ENCODE measurements around the gene RTN4RL2.

RTN4RL2 gene

DNA sequence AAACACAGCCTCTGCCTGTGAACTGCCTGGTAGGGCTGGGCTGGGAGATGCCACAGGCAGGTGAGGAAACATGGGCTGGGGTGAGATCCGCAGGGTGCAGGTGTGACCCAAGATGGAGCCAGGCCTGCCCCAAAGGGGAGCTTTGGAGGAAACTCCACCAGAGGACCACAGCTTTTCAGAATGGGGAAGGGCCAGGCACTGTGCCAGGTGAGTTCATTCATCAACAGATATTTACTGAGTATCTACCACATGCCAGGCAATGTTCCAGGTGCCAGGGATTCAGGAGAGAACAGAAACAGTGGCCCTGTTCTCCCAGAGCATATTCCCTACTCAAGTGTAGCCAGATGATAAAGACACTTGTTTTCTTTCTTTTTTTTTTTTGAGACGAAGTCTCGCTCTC lies 11.2 kb downstream of the RTN4RL2 start:
- H3K4me3 ChIP-seq (ENCODE audit: low read depth, low read length): no peak overlapping the region
- no peak for DNase-seq (ENCODE audit: low read depth)
- TF ChIP-seq, protein P1, sequence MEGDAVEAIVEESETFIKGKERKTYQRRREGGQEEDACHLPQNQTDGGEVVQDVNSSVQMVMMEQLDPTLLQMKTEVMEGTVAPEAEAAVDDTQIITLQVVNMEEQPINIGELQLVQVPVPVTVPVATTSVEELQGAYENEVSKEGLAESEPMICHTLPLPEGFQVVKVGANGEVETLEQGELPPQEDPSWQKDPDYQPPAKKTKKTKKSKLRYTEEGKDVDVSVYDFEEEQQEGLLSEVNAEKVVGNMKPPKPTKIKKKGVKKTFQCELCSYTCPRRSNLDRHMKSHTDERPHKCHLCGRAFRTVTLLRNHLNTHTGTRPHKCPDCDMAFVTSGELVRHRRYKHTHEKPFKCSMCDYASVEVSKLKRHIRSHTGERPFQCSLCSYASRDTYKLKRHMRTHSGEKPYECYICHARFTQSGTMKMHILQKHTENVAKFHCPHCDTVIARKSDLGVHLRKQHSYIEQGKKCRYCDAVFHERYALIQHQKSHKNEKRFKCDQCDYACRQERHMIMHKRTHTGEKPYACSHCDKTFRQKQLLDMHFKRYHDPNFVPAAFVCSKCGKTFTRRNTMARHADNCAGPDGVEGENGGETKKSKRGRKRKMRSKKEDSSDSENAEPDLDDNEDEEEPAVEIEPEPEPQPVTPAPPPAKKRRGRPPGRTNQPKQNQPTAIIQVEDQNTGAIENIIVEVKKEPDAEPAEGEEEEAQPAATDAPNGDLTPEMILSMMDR (conservative IDR thresholded peaks at IDR 0.05; ENCODE audit: low read depth, low read length): no peak

DNA sequence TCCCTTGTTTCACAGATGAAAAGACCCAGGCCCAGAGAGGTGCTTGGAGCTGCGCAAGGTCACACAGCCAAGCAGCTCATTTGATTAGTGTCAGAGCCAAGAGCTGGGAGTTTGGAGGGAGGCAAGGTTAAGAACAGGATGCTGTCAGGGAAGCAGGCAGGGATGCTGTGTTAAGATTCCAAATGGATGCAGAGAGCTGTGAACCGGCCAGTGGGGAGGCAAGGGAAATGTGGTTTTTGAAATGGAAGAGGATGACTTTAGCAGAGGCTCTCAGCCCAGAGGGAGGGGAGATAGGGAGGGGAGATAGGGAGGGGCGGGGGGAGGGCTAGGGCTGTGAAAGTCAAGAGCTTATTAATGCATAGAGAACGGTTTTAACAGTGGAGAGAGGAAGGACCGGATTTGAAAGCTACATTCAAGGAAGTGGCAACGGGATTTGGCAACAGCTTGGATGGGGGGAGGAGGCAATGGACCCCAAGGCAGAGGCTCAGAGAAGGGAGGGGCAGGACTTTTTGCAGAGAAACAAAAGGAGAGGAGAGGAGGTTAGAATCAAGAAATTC lies 13.0 kb downstream of the RTN4RL2 start:
- DNase-seq (ENCODE audit: low read depth): no peak
- TF ChIP-seq, protein P1 (conservative IDR thresholded peaks at IDR 0.05; ENCODE audit: low read depth, low read length): no peak
- H3K4me3 ChIP-seq (ENCODE audit: low read depth, low read length): no peak overlapping the region

DNA sequence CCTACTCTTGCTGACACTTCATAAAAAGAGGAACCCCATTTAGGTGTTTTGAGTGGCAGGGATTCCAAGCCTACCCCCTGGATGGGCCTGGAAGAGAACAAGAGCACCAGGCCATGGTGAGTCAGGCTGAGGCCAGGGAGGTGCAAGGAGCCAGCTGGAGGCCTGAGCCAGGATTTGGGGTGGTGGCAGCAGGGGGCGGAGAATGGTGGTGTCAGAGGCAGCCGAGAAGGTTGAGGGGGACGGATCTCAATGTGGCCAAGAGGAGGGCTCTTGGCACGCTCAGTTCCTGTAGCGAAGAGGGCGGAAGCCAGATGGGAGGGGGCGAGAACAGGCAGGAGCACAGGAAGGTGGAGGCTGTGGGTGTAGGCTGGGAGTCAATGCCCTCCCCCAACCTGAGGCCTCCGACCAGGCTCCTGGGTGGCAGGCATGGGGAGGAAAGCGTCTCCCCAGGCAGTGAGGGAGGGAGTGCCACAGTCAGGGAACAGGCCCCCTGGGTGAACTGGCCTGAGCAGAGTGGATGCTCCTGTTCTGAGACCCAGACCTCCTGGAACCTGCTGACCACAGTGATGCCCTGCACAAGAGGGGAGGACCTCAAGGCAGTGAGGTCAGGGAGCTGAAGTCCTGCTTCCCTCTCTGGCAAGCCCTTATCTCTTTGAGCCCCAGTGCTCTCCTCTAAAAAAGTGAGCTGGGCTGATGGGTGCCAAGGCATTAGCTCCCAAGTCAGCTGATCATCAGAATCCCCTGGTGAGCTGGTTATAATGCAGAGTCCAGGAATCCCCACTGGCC lies 13.9 kb downstream of the RTN4RL2 start:
- H3K4me3 ChIP-seq (ENCODE audit: low read depth, low read length): no peak overlapping the region
- no peak for DNase-seq (ENCODE audit: low read depth)
- TF ChIP-seq, protein P1 (conservative IDR thresholded peaks at IDR 0.05; ENCODE audit: low read depth, low read length): no peak

DNA sequence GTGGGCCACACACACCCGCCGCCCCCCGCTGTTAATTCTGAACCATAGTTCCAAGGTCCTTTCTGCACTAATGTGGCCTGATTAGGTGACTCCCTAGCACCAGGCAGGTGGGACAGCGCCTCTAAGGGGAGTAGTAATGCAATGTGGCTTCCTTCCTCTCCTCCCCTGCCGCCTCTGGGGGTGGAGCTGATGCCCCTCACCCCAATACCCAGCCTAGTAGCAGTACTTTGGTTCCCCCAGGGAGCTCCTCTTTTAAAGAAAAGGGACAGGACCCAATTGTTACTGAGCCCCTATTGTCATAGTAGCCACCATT lies 14.4 kb downstream of the RTN4RL2 start:
- no peak overlapping the region for H3K4me3 ChIP-seq (ENCODE audit: low read depth, low read length)
- DNase-seq (ENCODE audit: low read depth): no peak
- TF ChIP-seq, protein P1 (conservative IDR thresholded peaks at IDR 0.05; ENCODE audit: low read depth, low read length): no peak

DNA sequence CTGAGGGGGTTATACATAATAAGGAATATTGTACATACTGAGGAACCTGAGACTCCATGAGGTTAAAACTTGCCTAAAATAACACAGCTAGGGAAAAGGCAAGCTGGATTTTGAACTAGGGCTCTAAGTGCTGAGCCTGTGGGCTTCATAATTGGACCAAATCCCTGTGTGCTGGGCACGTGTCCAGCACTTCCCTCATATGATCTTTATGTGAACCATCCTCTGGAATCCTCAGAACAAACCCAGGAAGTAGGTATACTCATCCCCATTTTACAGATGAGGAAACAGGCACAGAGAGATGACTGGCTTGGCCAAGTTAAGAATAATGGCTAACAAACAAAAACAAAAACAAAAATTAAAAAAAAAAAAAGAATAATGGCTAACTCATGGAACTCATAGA lies 14.9 kb downstream of the RTN4RL2 start:
- TF ChIP-seq, protein P1 (conservative IDR thresholded peaks at IDR 0.05; ENCODE audit: low read depth, low read length): no peak
- DNase-seq (ENCODE audit: low read depth): no peak

DNA sequence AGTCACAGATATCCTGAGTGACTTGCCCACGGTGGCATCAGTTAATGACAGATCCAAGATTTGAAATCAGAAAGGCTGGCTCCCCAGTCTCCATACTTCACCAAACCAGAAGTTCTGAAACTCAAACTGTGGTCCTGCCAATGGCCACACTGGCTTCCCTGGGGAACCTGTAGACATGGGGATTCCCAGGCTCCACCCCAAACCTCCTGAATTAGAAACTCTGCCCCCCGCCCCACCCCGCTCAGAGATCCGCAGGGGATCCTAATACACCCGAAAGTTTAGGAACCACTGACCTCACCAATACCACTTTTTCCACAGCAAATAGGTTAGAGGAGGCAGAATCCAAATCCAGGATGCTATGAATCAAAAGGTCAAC lies 15.3 kb downstream of the RTN4RL2 start:
- no peak for DNase-seq (ENCODE audit: low read depth)
- no peak overlapping the region for H3K4me3 ChIP-seq (ENCODE audit: low read depth, low read length)
- TF ChIP-seq, protein P1 (conservative IDR thresholded peaks at IDR 0.05; ENCODE audit: low read depth, low read length): no peak

More for the DNA sequence above, 14.9 kb downstream of the RTN4RL2 start:
- no peak overlapping the region for H3K4me3 ChIP-seq (ENCODE audit: low read depth, low read length)
